ENCODE measurements around the gene WDCP.
"Not testable (repeated sequence)": the region's sequence is repeated elsewhere in the genome, so short reads cannot be mapped to it uniquely, and the experiment has no call there.

WDCP gene

GRCh38 chr2:24021122-24021998 lies 25.8 kb downstream of the WDCP start:
- DNase-seq, result no peak

- no peak for DNase-seq
Measured at GRCh38 chr2:24020244-24020643, 26.9 kb downstream of the WDCP start.

- no peak for DNase-seq
Measured at GRCh38 chr2:24019729-24020128, 27.5 kb downstream of the WDCP start.

- no peak for DNase-seq
Measured at GRCh38 chr2:24018241-24018640, 28.9 kb downstream of the WDCP start.

- no peak for DNase-seq
Measured at GRCh38 chr2:24017711-24018110, 29.5 kb downstream of the WDCP start.

- DNase-seq, result no peak
Measured at GRCh38 chr2:24016853-24017703, 30.1 kb downstream of the WDCP start.

GRCh38 chr2:24016376-24016761 lies 30.8 kb downstream of the WDCP start:
- DNase-seq, result no peak

GRCh38 chr2:24015562-24016375 lies 31.4 kb downstream of the WDCP start:
- no peak for DNase-seq

GRCh38 chr2:24014902-24015301 lies 32.3 kb downstream of the WDCP start:
- DNase-seq, result not testable (repeated sequence)

GRCh38 chr2:24012521-24013188 lies 34.5 kb downstream of the WDCP start:
- no peak for DNase-seq

- DNase-seq, result no peak
Measured at GRCh38 chr2:24011250-24012104, 35.7 kb downstream of the WDCP start.

GRCh38 chr2:24010477-24011249 lies 36.5 kb downstream of the WDCP start:
- no peak for DNase-seq

- DNase-seq, result no peak
Measured at GRCh38 chr2:24009680-24010476, 37.3 kb downstream of the WDCP start, which contains the start of gene MFSD2B. Gene MFSD2B, plus strand, starts transcription at chr2:24010085. Its CDS starts 12 bp downstream, at chr2:24010097.

GRCh38 chr2:24009367-24009679 lies 37.9 kb downstream of the WDCP start:
- DNase-seq, result no peak

- DNase-seq, result no peak
Measured at GRCh38 chr2:24008672-24009366, 38.4 kb downstream of the WDCP start.

GRCh38 chr2:24007693-24008092 lies 39.5 kb downstream of the WDCP start:
- DNase-seq, result no peak

GRCh38 chr2:23994567-23994966 lies 52.6 kb downstream of the WDCP start:
- DNase-seq, result no peak

GRCh38 chr2:23993736-23994269 lies 53.4 kb downstream of the WDCP start:
- DNase-seq, result no peak

GRCh38 chr2:23992931-23993330 lies 54.3 kb downstream of the WDCP start:
- no peak for DNase-seq
